Activated B cell treated with CpG ODN at 0.5 μM for 24 hours (primary cell): ENCODE data around the gene SLC12A7. TPM values are rescaled to one million over a fixed set of nuclear protein-coding genes. Genes with fewer than 3 reads are reported as not detected.

Experiments used
- ATAC-seq: fragments of 200-7000 bp; cut with Tn5 transposase; one replicate; pipeline ENCODE4 v1.10.0; 2021; ENCODE audit warnings: low read depth, mild to moderate bottlenecking, moderate library complexity
- CTCF ChIA-PET: fragments of 350-600 bp; sonication (Branson Sonifier 250); formaldehyde crosslinking; loops from one replicate; lab custom pipeline; 2021; ENCODE audit warnings: antibody characterized with exemption; lab: Charles Lee
- POLR2A ChIA-PET: fragments of 350-600 bp; sonication (Branson Sonifier 250); formaldehyde crosslinking; loops from one replicate; lab custom pipeline; 2021; ENCODE audit warnings: antibody characterized with exemption; lab: Charles Lee
- DNase-seq: peaks from one replicate; pipeline ENCODE4 v3.0.0; 2022
- H3K27ac Mint-ChIP-seq: one replicate; pipeline ENCODE4 v1.8.0; 2020; ENCODE audit warnings: mixed read lengths
- H3K27me3 Mint-ChIP-seq: one replicate; pipeline ENCODE4 v1.8.0; 2021; ENCODE audit warnings: mixed read lengths
- H3K36me3 Mint-ChIP-seq: one replicate; pipeline ENCODE4 v1.8.0; 2021; ENCODE audit warnings: low read depth, mixed read lengths
- H3K4me1 Mint-ChIP-seq: one replicate; pipeline ENCODE4 v1.8.0; 2021; ENCODE audit warnings: mixed read lengths
- H3K4me3 Mint-ChIP-seq: one replicate; pipeline ENCODE4 v1.8.0; 2020; ENCODE audit warnings: mild to moderate bottlenecking, mixed read lengths
- H3K9me3 Mint-ChIP-seq: one replicate; pipeline ENCODE4 v1.8.0; 2020; ENCODE audit warnings: mixed read lengths
- intact Hi-C: fragments of 100-400 bp; cut with micrococcal nuclease; formaldehyde crosslinking; loops from one replicate; pipeline ENCODE4 v1.15.1; 2024
- total RNA-seq: library from RNA; stranded (reverse); gene quantifications from 2 replicates; pipeline ENCODE4 v1.2.3, GENCODE V29; 2022
- TF ChIP-seq, protein P1 (sequence below): fragments of 200-600 bp; IDR thresholded peaks from one replicate; pipeline ENCODE4 v1.8.0; 2022; ENCODE audit warnings: antibody characterized with exemption, mild to moderate bottlenecking

SLC12A7 gene
- total RNA-seq, 1 donor from 2014 or later = 23.3 TPM

DNA sequence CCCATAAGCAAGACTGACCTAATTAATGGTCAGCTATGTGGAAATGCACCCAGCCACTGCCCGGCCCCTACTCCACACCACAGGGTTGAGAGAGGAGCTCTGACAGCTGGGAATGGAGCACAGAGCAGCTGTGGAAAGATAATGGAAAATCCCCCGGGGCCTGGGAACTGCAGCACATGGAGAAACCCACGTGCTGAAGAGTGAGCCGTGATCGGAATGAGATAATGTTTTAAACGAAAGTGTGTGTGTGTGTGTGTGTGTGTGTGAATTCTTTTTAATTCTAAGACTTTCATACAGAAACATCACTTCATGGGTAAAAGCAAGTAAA lies 13.1 kb upstream of the SLC12A7 start:
- intact Hi-C loops = no loop called here
- TF ChIP-seq, protein P1, sequence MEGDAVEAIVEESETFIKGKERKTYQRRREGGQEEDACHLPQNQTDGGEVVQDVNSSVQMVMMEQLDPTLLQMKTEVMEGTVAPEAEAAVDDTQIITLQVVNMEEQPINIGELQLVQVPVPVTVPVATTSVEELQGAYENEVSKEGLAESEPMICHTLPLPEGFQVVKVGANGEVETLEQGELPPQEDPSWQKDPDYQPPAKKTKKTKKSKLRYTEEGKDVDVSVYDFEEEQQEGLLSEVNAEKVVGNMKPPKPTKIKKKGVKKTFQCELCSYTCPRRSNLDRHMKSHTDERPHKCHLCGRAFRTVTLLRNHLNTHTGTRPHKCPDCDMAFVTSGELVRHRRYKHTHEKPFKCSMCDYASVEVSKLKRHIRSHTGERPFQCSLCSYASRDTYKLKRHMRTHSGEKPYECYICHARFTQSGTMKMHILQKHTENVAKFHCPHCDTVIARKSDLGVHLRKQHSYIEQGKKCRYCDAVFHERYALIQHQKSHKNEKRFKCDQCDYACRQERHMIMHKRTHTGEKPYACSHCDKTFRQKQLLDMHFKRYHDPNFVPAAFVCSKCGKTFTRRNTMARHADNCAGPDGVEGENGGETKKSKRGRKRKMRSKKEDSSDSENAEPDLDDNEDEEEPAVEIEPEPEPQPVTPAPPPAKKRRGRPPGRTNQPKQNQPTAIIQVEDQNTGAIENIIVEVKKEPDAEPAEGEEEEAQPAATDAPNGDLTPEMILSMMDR = no peak
- Mint-ChIP-seq H3K4me1 (no peaks in the 10 kb centered on the region), H3K4me3 (no peak overlapping the region), H3K27ac (no peak overlapping the region), H3K9me3 (peaks cover 2% of the 10 kb centered on the region), H3K36me3 (no peaks in the 10 kb centered on the region), H3K27me3 (peaks cover 4% of the 10 kb centered on the region)
- ChIA-PET CTCF (no interaction called here), POLR2A (no interaction called here)
- DNase-seq = no peak
- ATAC-seq = no peak

DNA sequence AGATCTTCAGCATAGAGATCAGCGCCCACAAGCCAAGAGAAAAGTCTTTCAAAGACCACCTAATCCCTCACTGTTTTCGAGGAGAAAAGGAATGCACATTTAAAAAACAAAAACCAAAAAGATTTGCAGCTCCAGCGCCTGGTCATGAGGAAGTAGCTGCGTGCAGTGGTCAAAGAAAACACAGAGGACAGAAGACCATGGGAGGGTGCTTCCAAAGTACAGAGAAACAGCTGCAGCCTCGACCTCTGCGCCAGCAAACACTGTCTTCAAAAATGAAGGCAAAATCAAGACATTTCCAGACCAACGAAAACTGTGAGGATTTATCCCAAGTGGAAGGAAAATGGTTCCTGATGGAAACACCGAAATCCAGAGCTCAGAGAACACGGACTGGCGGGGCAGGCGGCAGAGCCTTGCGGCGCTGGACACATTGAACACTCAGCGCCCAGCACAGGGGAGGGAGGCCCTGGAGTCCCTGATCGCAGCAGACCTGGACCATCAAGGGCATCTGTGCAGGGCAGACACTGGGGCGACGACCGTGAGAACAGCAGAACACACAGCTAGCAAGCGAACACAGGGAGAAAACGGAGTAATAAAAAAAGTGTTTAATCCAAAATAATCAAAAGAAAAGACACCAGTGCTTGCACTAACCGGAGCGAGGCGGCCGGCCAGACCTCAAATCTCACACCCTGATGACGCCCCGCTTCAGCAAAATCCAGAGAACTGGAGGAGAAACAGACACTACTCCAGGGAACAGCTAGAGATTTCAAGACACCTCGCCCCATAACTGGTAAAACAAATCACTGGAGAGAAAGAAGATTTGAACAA lies 12.6 kb upstream of the SLC12A7 start:
- Mint-ChIP-seq H3K36me3 (no peaks in the 10 kb centered on the region), H3K4me3 (no peak overlapping the region), H3K4me1 (no peaks in the 10 kb centered on the region), H3K27me3 (peaks cover 4% of the 10 kb centered on the region), H3K9me3 (peaks cover 2% of the 10 kb centered on the region), H3K27ac (no peak overlapping the region)
- ChIA-PET POLR2A (no interaction called here), CTCF (no interaction called here)
- DNase-seq = no peak
- TF ChIP-seq, protein P1 = no peak
- intact Hi-C loops = no loop called here
- ATAC-seq = no peak

DNA sequence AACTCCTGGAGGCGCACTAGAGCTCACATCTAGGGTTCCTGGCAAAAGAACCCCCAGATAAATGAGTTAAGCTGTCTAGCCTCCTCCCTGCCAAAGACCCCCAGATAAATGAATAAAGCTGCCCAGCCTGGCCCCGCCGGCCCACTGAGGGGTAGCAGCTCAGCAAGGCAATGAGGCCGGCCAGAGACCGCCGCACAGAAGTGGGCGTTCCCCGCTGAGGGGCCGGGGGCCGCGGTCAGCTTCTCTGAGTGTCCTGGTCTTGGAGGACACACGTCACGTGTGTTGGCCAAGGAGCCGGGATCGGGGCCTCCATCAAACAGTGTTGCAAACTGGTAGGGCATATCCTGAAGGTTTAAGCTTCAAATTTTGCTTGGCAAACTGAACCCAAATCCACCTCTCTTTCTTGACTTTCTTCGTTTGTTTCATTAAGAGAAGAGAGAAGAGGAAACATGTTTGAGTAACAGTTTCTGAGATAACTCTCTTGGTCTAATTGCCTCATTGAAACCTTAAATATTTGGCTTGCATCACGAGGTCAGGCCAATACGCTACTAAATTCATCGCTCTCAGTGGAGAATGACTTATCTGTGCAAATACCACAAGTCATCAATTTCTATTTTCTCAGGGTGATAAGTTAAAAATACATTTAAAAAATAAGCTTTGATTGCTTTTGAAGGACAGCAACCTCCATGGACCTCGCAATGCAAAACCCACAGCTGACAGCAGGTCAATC lies 11.7 kb upstream of the SLC12A7 start:
- no peak for ATAC-seq
- no peak for DNase-seq
- ChIA-PET CTCF (no interaction called here), POLR2A (no interaction called here)
- no peaks in the 10 kb centered on the region for H3K4me1 Mint-ChIP-seq
- H3K4me3 Mint-ChIP-seq = no peak overlapping the region
- H3K27me3 Mint-ChIP-seq = peaks cover 4% of the 10 kb centered on the region
- H3K27ac Mint-ChIP-seq = no peak overlapping the region
- peaks cover 2% of the 10 kb centered on the region for H3K9me3 Mint-ChIP-seq
- intact Hi-C loops = no loop called here
- TF ChIP-seq, protein P1 = no peak
- no peaks in the 10 kb centered on the region for H3K36me3 Mint-ChIP-seq

DNA sequence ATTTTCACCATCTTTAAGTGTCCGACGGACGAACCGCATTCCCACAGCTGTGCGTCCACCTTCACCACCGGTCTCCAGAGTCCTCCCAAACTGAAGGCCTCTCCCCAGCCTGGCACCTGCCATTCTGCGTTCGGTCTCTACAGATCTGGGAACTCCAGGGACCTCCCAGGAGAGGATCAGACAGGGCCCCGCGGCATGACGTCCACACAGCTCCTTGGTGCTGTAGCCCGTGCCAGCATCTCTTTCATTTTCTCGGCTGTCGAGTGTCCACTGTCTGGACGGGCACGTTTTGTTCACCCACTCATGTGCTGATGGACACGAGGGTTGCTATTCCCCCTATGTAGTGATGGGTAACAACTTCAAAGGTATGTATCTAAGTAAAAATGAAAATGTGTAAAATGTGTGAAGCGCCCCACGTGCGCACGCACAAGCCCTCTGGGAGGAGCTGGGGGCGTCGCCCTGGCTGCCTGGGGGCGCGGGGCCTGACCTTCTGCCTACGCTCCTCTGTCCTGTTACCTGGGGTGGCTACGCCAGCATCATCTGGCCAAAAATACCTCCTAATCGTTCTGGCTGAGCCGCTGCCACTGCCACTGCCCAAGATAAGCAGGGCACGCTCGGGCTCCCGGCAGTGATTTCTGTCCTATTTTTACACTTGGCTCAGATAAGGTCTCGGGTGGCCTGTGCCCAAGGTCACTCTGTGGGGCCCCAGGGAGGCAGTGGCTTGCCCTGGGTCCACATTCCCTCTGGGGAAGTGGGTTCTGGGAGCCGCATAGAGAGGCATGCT lies 10.8 kb upstream of the SLC12A7 start:
- ATAC-seq (no peak), DNase-seq (no peak)
- peaks cover 2% of the 10 kb centered on the region for H3K9me3 Mint-ChIP-seq
- intact Hi-C loops = no loop called here
- TF ChIP-seq, protein P1 = no peak
- no peak overlapping the region for H3K4me3 Mint-ChIP-seq
- POLR2A ChIA-PET = no interaction called here
- no peak overlapping the region for H3K27ac Mint-ChIP-seq
- peaks cover 4% of the 10 kb centered on the region for H3K27me3 Mint-ChIP-seq
- CTCF ChIA-PET = no interaction called here
- H3K4me1 Mint-ChIP-seq = no peaks in the 10 kb centered on the region
- no peaks in the 10 kb centered on the region for H3K36me3 Mint-ChIP-seq

DNA sequence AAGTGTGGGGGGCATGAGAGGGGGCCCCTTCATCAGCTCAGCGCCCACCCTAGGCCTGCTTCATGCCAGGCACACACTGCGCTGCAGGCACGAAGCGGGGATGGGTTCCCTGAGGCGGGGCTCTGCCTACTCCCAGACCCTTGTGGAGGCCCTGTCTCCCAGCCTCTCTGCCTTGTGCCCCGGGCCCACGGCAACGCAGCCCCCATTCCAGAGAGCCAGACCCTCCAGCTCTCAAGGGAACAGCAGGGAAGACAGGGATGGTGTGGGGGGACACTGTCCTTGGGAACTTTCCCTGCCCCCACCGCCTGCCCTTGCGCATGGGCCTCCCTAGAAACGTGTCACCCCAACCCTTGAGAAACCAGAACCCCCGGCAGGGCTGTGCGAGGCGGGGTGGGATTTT lies 10.0 kb upstream of the SLC12A7 start:
- POLR2A ChIA-PET = no interaction called here
- no peak for DNase-seq
- intact Hi-C loops = no loop called here
- H3K27ac Mint-ChIP-seq = no peak overlapping the region
- TF ChIP-seq, protein P1 = no peak
- H3K9me3 Mint-ChIP-seq = peaks cover 2% of the 10 kb centered on the region
- H3K27me3 Mint-ChIP-seq = peaks cover 1% of the 10 kb centered on the region
- CTCF ChIA-PET = no interaction called here
- no peaks in the 10 kb centered on the region for H3K4me1 Mint-ChIP-seq
- ATAC-seq = no peak
- H3K36me3 Mint-ChIP-seq = no peaks in the 10 kb centered on the region
- H3K4me3 Mint-ChIP-seq = no peak overlapping the region
